ENCODE data around the gene MPDZ.

DNA sequence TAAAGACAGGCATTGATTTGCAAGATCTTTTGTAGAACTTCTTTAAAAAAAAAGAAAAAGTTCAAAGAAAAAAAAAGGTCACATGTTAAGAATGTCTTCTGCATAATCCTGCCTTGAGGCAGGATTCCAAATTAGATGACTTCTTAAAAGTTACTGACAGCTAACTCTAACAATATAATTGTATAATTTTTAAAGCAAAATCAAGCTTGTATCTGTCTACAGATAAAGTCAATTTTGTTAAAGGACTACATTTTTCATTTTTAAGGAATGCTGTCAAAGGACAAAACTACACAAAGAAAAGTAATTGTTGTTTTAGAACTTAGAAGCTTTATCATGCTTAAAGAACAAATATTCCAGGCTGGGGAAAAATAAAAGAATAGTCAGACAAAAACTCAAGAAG lies 57.8 kb downstream of the MPDZ start:
- TF ChIP-seq, protein P1, sequence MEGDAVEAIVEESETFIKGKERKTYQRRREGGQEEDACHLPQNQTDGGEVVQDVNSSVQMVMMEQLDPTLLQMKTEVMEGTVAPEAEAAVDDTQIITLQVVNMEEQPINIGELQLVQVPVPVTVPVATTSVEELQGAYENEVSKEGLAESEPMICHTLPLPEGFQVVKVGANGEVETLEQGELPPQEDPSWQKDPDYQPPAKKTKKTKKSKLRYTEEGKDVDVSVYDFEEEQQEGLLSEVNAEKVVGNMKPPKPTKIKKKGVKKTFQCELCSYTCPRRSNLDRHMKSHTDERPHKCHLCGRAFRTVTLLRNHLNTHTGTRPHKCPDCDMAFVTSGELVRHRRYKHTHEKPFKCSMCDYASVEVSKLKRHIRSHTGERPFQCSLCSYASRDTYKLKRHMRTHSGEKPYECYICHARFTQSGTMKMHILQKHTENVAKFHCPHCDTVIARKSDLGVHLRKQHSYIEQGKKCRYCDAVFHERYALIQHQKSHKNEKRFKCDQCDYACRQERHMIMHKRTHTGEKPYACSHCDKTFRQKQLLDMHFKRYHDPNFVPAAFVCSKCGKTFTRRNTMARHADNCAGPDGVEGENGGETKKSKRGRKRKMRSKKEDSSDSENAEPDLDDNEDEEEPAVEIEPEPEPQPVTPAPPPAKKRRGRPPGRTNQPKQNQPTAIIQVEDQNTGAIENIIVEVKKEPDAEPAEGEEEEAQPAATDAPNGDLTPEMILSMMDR (IDR thresholded peaks at IDR 0.05), result no peak
- no peak for TF ChIP-seq POLR2A (IDR thresholded peaks at IDR 0.05)
